HG02970 (cell line): ENCODE data around the gene NCBP3.
A peak's percentile ranks its signal among the peaks of the same experiment; 100 is the strongest.

Experiments
- ATAC-seq: cut with Tn5 transposase; IDR thresholded peaks from one replicate; pipeline ENCODE4 v1.9.1; 2021; ENCODE audit warnings: mild to moderate bottlenecking, moderate library complexity, moderate number of reproducible peaks; ENCODE audit not compliant: unreplicated experiment, low FRiP score

NCBP3 gene

GRCh38 chr17:3845621-3846436, at the start of gene NCBP3:
Gene NCBP3, minus strand, starts transcription at chr17:3846246. Its CDS starts 23 bp downstream, at chr17:3846223.
- ATAC-seq: peak; percentile 95

DNA sequence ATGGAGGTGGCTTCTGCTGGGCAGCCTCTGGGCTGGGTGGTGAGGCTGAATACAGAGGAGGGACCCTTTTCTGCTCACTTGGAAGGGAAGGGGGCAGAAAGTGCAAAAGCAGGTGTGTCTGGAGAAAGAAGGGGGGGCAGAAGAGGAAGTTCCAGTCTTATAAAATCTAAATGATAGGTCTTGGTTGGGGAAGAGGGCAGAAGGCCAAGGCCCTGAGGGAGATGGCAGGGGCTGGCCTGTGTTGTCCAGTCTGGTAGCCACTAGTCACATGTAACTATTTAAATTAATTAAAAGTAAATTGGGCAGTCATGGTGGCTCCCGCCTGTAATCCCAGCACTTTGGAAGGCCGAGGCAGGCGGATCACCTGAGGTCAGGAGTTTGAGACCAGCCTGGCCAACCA, 49.3 kb upstream of the NCBP3 start:
- no peak for ATAC-seq

- no peak for ATAC-seq
Measured at GRCh38 chr17:3894911-3895343, 48.9 kb upstream of the NCBP3 start.

- no peak for ATAC-seq
Measured at GRCh38 chr17:3894188-3894587, 48.1 kb upstream of the NCBP3 start.

GRCh38 chr17:3893720-3894116, 47.7 kb upstream of the NCBP3 start:
- ATAC-seq: no peak

GRCh38 chr17:3893003-3893719, 47.1 kb upstream of the NCBP3 start, which contains the start of gene CAMKK1:
Gene CAMKK1, minus strand, starts transcription at chr17:3893053. Its CDS starts 7,366 bp downstream, at chr17:3885687.
- ATAC-seq: peak; percentile 89

GRCh38 chr17:3892095-3892998, 46.3 kb upstream of the NCBP3 start:
- ATAC-seq: peak; percentile 18

DNA sequence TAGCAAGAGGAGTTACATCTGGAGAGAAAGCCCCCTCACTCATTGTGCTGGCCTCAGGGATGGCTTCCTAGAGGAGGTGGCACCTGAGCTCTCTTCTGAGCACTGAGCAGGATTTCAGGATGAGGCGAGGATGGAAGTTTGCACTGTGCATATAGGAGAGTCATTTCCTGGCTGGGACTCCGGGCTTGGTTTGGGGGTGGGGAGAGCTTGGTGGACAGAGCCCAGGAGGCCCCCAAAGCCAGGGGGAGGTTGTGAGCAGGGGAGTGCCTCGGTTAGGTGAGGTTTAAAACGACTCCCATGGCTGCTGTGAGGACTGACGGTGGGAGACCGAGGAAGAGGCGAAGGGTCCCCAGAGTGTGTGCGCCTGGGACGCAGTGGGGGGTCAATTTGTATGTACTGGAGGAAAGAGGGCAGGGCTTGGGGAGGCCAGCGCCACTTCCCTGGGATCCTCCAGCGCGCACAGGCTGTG, 45.6 kb upstream of the NCBP3 start:
- no peak for ATAC-seq

DNA sequence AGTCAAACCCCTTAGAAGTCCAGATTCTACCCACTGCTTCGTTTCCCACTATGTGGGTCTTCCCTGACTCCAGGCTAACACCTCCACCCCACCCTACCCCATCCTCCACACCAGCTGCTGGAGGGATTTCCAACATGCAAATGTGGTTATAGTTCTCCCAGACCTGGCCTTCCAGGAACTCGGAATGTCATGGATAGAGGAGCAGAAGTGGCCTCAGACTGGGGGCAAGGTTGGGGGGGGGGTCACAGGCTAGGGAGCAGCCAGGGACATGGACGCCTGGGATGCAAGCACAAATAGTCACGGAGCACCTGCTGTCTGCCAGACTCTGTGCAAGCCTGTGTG, 44.8 kb upstream of the NCBP3 start:
- ATAC-seq: no peak

DNA sequence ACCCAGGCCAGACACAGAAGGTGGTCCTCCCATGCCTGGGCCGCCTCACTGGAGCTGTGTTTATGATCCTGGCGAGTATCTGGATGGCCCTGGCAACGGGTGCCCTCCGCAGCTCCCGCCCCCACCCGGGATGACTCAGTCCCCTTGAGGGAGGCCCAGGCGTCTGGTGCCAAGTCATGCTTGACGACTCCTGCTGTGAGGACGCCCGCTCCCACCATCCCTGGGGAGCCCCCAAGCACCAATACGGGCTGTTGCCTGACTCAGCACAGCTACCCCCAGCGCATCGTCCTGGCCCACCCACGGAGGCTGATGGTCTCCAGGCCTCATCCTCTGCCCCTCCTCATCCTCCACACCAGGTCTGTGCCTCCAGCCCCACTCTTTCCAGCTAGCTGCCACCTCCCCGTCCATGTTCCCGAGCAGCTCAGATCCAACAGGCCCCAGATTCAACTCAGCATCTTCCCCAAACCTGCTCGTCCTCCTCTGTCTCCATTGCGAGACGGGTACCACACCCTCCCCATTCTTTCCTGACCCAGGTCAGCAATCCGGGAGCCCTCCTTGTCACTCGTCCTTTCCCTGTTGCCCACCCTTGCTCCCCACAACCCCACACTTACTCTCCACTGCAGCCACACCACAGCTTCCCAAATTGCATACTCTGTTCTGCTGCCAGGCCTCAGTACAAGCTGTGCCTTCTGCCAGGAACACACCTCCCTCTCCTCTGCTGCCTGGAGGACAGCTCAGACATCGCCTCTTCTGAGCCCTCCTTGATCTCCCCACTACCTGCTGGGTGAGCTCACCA, 44.2 kb upstream of the NCBP3 start:
- no peak for ATAC-seq

- no peak for ATAC-seq
Measured at GRCh38 chr17:3889325-3890012, 43.4 kb upstream of the NCBP3 start.

DNA sequence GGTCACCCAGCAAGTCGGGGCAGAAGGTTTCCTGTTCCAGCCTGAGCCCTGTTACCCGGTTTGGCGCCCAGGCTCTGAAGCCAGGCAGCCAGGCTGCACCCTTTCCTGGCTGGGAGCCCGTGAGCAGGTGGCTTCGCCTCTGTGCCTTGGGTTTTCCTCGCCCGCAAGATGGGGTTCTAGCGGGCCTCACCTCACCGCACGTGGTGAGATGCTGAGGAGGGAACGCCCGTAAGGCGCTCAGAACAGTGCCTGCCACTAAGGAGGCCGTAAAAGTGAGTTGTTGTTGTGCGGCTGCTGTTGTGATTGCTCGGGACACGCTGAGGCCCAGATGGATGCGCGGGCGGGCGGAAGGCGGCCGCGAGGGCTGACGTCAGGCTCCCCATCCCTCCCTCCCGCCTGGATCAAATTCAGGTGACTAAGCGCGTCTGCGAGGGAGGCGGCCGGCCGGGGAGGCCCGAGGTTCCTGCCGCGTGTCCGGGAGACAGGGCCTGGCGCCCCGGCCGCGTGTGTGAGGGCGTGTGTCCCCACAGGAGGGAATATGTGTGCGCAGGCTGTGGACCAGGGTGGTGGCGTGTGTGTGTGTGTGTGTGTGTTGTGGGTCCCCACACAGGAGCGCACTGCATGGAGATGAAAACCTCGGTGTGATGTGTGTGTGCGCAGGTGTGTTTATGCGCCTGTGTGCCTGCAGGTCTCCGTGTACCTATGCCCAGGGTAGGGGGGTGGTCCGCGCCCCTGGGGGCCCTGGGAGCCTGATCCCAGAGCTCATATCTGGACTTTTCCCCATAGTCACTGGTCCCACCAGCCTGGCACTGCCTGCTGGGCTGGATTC, 42.5 kb upstream of the NCBP3 start:
- no peak for ATAC-seq

DNA sequence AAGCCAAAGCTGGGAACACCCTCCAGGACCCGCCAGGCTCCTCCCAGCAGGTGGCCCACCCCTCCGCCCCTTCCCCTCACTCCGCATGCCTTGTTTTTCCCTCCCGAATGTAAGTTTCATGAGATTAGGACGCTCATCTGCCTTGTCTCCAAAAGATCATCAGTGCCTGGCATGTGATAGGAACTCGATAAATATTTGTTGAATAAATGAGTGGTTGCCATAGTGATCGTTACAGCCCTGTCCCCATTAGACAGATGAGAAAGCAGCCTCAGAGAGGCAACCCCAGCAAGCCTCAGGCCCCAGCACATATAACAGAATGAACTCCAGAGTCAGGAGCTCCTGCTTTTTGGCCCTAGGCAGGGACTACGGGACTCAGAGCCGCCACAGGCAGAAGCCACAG, 41.8 kb upstream of the NCBP3 start:
- no peak for ATAC-seq

- ATAC-seq: no peak
Measured at GRCh38 chr17:3887394-3887793, 41.3 kb upstream of the NCBP3 start.

DNA sequence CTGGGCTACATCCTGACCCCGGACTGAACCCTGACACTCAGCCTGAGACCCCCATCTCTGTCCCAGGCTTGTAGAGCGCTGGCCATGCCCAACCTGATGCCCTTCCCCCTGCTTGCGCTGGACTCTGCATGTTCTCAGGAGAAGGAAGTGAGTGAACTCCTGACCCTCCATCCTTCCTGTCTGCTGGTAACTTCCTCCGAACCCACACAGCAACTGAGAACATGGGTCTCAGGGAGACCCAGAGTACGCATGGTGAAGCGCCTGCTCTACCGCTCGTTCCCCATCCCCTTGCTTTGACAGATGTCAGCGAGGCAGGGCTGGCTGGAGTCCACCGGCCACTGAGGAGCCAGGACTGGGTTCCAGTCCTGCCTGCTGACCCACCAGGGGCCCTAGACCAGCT, 40.7 kb upstream of the NCBP3 start:
- ATAC-seq: no peak

- ATAC-seq: no peak
Measured at GRCh38 chr17:3885970-3886369, 39.9 kb upstream of the NCBP3 start.

- no peak for ATAC-seq
Measured at GRCh38 chr17:3885271-3885670, 39.2 kb upstream of the NCBP3 start.

GRCh38 chr17:3884188-3884587, 38.1 kb upstream of the NCBP3 start:
- no peak for ATAC-seq
